IPS-18c (cell line): ENCODE results near the gene AZIN2.
"Not testable (repeated sequence)": the region's sequence is repeated elsewhere in the genome, so short reads cannot be mapped to it uniquely, and the experiment has no call there.

Experiments used
- H3K4me3 ChIP-seq: 2 replicates; pipeline ENCODE4 v1.7.0; 2013; ENCODE audit warnings: low read depth, mild to moderate bottlenecking, low read length, moderate library complexity; ENCODE audit not compliant: insufficient read depth
- H3K9me3 ChIP-seq: one replicate; pipeline ENCODE4 v1.6.1; 2013; ENCODE audit warnings: mild to moderate bottlenecking, low read length, moderate library complexity; ENCODE audit not compliant: control insufficient read depth, insufficient read depth

Gene AZIN2

DNA sequence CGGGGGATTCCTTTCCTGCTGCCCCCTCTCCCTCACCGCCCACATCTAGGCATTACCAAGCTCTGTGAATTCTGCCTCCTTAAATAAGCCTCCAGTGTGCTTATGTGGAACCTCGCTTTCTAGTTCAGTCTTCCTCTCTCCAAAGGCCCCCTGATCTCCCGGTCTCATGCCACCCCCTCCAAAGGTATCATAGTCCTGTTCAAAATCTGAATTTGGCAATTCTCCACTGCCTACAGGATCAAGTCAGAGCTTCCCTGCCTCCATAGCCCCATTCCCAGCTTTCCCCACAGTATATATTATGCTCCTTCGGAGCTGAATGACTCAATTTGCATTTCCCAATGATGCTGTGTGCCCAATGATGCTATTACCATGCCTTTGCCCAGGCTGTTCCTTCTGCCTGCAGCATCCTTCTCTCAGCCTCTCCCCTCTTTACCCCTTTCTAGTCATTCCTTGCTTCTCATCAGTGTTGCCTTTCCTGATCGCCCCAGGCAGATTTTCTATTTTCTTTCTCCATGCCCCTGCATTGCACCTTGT is 1.7 kb downstream of the AZIN2 start:
- H3K9me3 ChIP-seq, result no peaks in the 10 kb centered on the region
- no peak overlapping the region for H3K4me3 ChIP-seq

DNA sequence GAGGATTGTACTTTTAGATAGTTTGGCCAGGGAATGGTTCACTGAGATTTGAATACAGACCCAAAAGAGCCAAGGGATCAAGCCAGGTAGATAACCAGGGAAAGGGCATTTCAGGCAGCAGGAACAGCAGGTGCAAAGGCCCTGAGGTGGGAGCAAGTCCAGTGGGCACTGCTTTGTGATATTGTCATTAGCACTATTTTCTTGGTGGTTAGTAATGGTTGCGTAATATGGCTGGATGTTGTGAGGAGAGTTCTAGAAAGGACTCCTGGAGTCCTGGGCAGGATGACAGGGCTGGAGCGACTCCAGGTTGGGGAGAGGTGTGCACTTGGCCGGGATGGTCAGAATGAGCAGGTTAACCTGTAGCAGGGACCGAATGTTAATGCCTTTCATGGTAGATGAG is 4.4 kb downstream of the AZIN2 start:
- Histone ChIP-seq H3K4me3 (no peak overlapping the region), H3K9me3 (no peaks in the 10 kb centered on the region)

DNA sequence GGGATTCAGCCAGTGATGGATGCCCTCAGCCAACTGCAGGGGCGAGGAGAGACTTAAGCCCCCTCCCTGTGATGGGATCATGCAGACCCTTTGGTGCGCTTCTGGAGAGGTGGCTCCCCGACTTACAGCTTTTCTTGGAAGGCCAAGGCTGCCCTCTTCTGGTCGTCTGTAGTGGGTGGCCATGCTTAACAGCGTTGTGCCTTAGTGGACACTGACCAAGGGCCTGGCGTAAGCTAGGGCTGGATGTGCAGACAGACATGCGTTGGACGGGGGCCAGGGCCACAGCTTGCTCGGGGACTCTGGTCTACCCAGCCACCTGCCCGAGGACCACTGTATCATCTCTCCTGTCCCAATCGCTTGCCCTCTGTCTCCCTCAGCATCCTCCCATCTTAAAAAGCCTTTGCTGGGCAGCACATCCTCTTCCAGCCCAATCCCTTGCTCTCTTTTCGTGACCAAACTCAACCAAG is 5.5 kb downstream of the AZIN2 start:
- Histone ChIP-seq H3K4me3 (no peak overlapping the region), H3K9me3 (no peaks in the 10 kb centered on the region)

DNA sequence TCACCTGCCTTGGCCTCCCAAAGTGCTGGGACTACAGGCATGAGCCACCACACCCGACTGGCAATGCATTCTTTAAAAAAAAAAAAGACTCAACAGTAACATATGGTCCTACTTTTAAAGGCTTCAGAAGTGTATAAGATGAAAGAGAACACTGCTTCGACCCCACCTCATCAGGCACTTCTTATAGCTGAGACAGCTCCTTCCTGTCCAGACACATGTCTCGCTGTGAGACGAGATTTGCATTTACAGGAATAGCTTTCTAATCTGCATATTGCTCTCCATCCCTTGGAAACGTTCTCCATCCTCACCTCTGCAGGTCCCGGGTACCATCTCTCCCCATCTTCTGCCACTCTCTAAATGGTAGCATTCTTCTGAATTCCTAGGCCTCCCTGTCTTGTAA is 6.7 kb downstream of the AZIN2 start:
- no peak overlapping the region for H3K4me3 ChIP-seq
- no peaks in the 10 kb centered on the region for H3K9me3 ChIP-seq

DNA sequence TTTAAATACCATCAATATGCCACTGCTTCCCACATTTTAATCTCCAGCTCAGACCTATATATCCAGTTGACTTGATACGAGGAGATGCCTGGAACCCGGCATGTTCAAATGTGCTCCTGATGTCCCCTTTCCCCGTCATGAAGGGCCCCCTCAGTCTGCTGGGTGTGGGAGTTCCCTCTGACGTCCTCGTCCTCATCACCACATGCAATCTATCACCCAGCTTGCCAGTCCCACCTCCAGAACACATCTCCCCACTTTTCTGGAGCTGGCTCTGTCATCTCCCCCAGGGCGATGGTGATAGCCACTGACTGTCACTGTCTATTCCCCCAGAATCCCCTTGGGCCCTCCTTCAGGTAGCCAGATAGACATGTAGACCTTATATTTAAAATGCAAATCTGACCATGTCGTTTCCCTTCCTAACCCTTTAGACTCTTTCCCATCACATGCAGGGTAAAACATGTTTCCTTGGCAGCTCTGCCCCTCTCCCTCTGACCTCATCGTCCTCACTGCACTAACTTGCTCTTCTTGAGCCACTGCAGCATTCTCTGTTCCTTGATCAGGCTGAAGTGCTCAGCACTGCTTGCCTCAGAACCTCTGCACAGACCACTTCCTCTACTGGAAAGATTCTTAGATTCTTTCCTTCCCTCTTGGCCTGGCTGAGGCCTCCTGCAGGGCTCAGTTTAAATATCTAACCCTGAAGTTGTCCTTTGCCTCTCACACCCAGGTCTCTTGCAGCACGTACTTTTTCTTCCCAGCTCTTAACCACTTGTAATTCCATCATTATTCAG is 7.4 kb downstream of the AZIN2 start:
- H3K9me3 ChIP-seq, result no peaks in the 10 kb centered on the region
- no peak overlapping the region for H3K4me3 ChIP-seq

DNA sequence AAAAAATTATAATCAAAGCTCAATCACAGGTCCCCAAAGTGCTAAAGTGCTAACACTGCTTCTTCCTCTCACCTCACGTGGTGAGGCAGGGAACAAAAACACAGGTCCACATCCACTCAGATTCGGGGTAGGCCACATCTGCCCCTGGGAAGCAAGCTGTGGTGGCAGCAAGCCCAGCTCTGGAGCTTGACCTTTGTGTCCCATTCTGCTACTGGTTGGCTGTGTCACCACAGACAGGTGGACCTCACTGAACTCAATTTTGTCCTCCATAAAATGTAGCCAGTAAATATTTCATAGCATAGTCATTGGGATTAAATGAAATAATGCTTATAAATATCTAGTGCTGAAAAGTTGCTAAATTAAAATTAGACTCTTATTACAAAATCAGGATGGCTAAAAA is 8.5 kb downstream of the AZIN2 start:
- Histone ChIP-seq H3K4me3 (no peak overlapping the region), H3K9me3 (no peaks in the 10 kb centered on the region)

DNA sequence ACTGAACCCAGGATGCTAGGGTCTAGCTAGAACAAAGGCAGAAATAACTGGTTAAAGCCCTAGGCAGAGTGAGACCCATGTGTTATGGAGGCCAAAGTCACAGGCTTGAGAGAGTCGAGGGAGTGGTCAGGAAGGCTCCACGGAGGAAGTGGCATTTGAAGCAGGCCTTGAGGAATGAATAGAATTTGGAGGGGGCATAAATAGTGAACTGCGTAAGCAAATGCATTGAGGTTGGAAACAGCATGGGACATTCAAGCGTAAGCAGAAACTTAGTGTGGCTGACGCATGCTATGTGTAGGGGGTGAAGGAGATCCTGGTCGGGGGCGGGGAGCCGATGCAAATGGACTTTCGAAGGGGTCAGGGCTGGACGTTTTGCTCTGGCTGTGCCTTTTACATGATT is 11.5 kb downstream of the AZIN2 start:
- Histone ChIP-seq H3K4me3 (no peak overlapping the region), H3K9me3 (no peaks in the 10 kb centered on the region)

DNA sequence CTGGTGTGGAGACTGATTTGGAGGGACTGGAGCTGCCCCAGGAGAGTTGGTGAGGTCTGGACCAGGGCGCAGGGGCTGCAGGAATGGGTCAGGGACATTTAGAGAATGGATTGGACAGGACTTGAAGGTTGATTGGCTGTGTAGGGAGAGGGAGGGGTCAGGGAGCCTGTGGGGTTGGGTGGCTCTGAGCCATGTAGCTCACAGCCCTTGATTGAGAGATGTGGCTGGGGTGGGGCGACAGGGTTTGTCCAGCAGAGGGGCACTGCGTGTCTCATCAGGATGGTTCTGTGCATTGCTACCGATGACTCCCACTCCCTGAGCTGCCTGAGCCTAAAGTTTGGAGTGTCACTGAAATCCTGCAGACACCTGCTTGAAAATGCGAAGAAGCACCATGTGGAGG is 12.1 kb downstream of the AZIN2 start:
- Histone ChIP-seq H3K4me3 (no peak overlapping the region), H3K9me3 (no peaks in the 10 kb centered on the region)

DNA sequence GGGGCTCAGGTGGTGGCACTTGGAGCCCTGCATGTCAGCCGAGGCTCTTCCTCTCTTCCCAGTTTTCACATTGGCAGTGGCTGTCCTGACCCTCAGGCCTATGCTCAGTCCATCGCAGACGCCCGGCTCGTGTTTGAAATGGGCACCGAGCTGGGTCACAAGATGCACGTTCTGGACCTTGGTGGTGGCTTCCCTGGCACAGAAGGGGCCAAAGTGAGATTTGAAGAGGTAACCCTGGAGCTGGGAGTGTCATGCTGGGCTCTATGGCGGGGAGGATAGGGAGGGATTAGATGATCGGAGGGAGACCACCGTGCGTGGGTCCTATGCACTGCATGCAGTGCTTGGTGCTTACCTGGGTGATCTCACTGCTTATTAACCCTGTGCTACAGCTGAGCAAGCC is 13.5 kb downstream of the AZIN2 start:
- H3K4me3 ChIP-seq, result no peak overlapping the region
- H3K9me3 ChIP-seq, result no peaks in the 10 kb centered on the region

DNA sequence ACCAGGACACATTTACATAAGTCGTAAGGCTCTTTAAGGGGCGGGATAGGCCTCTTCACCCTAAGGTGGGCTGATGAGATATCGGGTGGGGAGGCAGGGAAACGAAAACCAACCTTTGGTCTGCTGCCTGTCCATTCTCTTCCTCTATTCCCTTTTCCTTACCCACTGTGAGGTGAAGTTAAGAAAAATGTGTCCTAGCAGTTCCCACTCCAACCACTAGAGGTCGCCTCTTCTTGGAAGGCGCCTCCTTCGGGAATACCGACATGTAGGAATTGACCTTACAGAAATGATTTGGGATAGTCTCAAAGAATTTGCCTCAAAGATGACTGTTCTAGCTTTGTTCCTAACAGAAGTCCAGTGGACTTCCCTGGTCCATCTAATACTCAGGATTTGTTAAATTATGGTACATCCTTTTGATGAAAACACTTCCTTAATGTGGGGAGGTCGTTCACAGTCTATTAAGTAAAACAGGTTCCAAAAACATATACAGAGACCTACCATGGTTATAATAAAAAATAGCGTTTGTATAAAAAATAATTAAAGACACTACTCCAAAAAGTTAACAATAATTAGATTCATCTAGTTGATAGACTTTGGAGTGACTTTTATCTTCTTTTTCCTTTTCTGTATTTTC is 14.1 kb downstream of the AZIN2 start:
- Histone ChIP-seq H3K9me3 (no peaks in the 10 kb centered on the region), H3K4me3 (no peak overlapping the region)

DNA sequence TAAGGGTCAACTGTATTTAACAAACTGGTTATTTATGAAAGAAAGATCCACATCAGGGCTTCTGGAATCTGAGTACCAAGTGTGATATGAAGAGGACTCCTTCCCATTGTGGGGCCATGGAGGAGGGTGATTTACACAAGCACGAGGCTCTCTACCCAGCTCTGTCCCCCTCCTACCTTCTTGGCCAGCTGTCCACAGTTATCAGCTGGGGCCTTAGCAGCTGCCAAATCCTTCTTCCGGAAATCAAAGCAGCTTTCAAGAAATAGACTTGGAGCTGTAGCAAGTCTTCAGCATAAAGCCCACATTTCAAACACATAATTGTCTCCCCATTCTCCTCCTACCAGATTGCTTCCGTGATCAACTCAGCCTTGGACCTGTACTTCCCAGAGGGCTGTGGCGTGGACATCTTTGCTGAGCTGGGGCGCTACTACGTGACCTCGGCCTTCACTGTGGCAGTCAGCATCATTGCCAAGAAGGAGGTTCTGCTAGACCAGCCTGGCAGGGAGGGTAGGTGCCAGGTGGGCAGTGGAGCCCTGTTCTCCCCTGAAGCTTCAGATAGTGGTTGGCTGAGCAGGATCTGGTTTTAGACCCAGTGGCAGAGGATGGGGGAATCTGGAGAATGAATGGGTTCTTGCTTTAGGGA is 15.5 kb downstream of the AZIN2 start:
- Histone ChIP-seq H3K9me3 (no peaks in the 10 kb centered on the region), H3K4me3 (no peak overlapping the region)

DNA sequence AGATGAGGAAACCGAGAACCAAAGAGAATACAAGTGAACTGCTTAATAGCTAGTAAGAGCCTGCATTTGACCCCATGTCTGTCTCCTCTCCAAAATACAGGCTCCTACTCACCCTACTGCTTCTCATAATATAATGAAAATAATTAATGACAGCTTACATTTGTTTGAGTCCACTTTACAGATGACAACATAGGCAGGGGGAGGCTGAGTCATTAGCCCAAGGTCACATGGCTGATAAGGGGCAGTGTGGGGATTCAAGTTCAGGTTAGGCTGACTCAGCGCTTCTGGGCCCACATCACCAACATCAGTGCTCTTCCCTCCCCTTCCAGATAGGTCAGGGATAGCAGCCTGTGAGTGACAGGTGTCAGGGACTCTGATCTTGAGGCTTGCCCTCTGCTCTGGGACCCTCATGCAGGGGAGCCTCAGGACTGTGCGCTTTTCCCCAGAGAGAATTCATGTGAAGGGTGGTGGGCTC is 16.2 kb downstream of the AZIN2 start:
- Histone ChIP-seq H3K4me3 (no peak overlapping the region), H3K9me3 (no peaks in the 10 kb centered on the region)

DNA sequence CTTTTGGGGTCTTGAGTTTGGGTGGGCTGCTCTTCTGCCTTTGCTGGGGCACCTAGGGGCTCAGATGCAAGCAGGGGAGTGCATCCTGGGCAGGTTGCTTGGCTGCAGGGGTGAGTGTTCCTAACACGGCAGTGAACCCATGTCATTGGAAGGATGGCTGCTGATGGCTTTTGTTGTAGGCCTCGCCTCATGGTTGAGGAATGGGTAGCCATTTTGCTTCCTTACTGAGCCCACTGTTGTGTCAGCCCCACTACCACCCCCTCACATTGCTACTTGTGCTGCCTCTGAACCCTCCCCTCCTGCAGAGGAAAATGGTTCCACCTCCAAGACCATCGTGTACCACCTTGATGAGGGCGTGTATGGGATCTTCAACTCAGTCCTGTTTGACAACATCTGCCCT is 16.8 kb downstream of the AZIN2 start:
- H3K9me3 ChIP-seq, result no peaks in the 10 kb centered on the region
- H3K4me3 ChIP-seq, result no peak overlapping the region

DNA sequence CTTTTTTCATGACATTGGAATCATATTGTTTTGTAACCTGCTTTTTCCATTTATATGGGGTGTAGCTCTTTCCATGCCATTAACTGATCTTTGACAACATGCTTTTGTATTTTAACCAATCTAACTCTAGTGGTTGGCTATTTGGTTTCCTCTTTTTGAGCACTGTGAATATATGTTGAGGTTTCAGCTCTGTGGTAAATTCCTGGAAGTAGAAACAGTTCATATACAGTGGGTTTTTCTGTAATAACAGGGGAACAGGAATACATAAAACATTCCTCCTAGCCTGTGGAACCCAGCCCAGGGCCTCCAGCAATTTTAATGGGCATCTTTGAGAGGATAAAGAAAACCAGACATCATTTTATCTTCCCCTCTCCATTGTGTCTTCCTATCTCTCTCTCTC is 17.4 kb downstream of the AZIN2 start:
- Histone ChIP-seq H3K9me3 (no peaks in the 10 kb centered on the region), H3K4me3 (no peak overlapping the region)

DNA sequence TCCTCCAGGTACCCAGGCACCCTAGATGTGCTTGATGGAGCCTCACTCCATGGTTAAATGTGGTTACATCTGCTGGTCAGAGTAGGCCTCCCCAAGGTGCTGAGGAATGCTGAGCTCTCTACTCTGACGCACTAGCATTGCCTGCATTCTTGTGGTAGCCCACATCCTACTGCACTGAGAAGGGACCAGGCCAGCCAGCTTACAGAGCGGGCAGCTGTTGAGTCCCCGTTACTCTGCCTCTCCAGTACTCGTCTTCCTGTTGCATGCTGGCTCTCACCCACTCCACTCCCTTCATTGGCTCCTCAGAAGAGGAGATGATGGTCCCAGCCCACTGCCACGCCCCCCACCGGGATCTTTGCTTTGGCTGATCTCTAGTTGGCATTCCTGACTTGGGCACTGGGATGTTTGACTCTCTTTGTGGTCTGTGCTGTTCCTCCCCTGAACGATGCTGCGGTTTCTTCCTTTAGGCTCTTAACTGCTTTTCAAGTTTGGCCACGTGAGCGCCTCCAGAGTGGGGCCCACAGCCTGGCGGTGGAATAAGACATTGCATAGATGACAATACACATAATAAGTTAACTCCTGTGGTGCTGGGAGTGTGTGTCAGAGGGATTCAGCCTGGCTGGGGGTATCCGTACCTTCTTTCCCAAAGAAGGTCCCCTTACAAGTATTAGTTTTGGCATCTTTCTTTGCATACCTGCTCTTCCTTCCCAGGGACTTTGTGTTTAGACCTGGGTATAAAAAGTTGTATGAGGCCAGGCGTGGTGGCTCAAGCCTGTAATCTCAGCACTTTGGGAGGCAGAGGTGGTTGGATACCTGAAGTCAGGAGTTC is 18.6 kb downstream of the AZIN2 start:
- no peaks in the 10 kb centered on the region for H3K9me3 ChIP-seq
- H3K4me3 ChIP-seq, result no peak overlapping the region

DNA sequence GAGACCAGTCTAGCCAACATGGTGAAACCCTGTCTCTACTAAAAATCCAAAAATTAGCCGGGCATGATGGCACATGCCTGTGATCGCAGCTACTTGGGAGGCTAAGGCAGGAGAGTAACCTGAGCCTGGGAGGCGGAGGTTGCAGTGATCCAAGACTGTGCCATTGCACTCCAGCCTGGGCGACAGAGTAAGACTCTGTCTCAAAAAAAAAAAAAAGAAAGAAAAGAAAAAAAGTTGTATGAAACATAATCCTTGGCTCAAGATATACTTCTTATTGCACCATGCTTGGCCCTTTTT is 19.1 kb downstream of the AZIN2 start:
- not testable (repeated sequence) for H3K4me3 ChIP-seq, H3K9me3 ChIP-seq

DNA sequence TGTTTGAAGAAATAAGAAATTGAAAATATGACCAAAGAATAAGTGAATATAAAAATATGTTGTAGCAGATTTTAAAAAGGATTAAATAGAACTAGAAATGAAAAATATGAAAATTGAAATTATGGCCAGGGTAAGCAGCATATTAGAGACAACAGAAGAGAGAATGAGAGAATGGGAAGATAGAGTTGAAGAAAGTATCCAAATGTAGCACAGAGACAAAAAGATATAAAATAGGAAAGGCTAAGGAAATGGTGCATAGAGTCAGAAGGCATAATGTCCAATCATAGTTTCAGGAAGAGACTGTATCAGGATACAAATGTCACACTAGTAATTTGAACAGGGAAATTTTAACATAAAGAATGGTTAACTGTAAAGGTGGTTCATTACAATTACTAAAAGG is 29.5 kb downstream of the AZIN2 start:
- Histone ChIP-seq H3K4me3 (no peak overlapping the region), H3K9me3 (no peaks in the 10 kb centered on the region)
